GM18868 (cell line): ENCODE data around the gene LY86.
"Not testable (repeated sequence)": the region's sequence is repeated elsewhere in the genome, so short reads cannot be mapped to it uniquely, and the experiment has no call there.

Source experiments
- ATAC-seq: cut with Tn5 transposase; IDR thresholded peaks from one replicate; pipeline ENCODE4 v1.9.1; 2021; ENCODE audit warnings: mild to moderate bottlenecking, moderate library complexity; ENCODE audit not compliant: unreplicated experiment

The LY86 gene

DNA sequence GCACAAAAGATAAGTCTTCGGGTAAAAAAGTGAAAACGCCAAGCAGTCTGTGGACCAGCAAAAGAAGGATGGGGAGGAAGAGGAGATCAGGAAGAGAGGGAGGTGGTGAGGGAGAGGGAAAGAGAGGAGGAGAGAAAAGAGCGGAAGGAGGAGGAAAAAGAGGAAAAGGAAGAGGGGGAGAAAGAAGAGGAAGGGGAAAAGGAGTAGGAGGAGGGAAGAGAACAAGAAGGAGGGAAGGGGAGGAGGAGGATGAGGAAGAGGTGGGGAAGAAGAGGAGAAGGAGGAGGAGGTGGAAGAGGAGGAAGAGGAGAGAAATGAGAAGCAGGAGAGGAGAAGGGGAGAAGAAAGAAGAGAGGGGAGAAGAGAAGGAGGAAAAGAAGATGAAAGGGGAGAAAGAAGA, 6.5 kb downstream of the LY86 start:
- no peak for ATAC-seq

DNA sequence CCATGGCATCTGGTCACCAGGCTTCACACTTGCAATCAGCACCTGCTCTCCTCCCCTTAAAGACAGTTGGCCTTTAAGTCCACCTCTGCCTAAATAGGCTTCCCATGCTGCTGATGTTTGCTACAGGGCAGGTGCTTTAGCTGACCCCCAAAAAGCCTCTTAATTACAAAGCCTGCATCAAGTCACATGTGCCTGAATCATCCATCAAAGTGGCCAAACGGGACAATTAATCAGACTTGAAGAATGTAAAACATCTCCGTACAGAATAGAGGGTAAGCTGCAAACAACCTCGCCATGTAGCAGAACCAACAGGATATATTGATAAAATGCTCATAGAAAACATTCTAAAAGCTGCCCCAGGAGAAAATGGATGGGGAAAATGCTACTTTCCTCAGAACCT, 7.4 kb downstream of the LY86 start:
- no peak for ATAC-seq

DNA sequence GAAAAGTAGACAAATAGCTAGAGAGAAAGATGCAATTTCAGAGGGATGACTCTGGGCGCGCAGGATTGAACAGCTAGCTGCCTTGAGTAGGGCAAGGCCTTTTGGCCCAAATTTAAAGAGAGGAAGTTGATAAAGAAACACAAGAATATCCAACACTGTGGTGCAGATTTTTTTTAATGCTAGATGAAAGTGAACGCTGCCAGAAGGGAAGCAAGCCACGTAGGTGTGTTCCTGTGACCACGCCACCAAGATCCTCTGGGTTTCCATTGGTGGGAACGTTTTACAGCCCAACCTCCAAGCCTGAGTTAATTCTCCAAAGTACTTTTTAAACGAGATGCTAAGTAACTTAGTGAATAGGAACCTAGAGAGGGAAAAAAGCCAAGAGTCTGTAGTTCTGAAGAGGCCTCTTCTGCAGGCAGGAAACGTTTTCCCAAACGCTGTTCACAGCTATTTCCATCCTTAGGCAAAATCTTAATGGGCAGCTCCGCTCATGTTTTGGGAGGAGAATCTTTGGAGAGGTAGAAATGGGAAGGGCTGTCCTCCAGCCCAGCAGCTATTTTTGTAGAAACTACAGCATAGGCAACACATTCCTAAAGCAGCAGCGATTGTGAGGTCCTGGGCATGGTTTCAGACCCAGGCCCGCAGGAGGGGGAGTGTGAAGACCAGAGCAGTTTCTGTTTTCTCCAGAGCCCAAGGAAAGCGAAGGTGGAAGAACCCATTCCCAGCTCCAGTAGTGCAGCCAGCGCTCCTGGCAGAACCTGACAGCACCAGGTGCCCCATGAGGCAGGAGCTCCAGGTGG, 8.2 kb downstream of the LY86 start:
- ATAC-seq = no peak

DNA sequence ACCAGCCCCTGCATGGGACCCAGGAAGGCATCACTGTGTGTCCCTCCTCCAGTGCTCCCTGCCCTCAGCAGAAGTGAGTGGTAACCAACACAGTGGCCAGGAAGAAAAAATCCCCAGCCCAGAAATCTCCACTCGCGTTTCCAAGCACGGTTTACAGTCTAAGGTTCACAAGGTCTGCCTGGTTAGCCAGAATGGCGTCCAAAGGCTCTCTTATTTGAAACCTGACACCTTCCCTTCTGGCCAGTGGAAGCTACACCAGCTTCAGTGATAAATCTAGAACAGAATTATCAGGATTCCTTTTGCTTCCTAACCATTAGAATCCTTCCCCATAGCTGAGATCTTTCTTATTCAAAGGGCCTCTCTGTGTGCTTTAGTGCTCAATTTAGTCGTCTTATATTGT, 9.2 kb downstream of the LY86 start:
- ATAC-seq = no peak

DNA sequence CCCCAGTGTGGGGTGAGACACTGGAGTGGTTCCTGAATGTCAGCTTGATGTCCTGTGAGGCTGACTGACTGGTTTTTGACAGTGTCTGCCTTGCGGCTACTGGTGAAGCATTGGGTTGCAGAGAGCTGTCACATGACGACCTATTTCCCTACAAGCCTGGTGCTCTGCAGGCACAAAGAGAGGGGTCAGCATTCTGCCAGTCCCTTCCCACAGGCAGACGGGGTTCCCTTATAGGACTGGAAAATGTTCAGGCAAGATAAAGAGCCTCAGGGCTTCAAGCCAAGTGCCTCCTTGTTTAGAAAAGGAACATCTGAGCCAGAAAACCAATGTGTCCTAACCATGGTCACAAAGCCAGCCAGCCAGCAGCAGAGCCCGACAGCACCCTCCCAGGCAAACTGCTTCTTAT, 11.0 kb downstream of the LY86 start:
- ATAC-seq = no peak

DNA sequence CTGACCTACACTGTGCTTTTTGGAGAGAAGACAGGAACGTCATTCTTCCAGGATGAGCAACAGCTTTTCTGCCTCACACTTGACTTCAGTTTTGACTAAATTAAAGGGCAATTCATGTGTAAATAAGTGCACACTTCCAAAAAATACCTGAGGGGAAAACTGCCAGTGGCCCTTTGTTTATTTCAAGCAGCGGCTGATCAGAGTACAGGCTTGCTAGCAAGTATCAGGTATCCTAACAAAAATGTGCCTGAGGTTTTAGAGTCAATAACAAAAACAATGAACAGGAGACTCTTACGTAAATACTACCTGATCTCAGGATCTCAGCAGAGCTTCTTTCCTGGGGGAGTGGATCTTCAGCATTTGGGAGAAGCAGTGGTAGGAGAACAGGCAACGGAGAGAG, 12.4 kb downstream of the LY86 start:
- no peak for ATAC-seq

DNA sequence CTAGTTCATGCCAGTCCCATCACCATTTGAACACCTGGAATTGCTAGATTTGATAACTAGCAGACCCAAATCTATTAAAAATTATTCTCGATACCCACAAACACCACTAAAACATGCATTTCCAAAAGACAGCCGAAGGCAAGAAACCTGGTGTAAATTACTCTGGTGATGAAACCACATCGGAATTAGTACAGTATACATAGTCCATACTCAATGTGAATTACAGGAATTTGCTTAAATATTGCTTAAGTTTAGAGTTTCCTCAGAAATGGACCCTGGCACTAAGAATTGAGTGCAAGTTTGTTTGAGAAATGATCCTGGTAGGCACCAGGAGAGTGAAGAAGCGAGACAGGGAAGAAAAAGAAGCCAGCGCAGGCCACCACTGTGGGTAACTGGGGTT, 13.7 kb downstream of the LY86 start:
- ATAC-seq = no peak

DNA sequence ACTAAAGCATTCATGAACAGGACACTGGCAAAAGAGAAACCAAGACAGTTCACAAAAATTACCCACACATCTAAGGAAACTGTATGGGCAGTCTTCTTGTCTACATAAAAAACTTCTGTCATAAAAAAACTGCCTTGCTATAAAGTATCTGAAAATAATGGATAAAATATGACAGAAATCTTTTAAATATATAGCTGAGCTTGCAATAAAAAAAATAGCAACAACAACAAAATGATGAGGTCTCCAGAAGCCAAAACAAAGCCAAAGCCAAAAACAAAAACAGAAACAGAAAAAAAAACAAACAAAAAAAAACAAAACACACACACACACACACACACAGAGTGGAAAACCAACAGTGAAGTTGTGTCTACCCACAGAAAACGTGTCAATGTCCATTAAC, 14.8 kb downstream of the LY86 start:
- ATAC-seq = no peak

DNA sequence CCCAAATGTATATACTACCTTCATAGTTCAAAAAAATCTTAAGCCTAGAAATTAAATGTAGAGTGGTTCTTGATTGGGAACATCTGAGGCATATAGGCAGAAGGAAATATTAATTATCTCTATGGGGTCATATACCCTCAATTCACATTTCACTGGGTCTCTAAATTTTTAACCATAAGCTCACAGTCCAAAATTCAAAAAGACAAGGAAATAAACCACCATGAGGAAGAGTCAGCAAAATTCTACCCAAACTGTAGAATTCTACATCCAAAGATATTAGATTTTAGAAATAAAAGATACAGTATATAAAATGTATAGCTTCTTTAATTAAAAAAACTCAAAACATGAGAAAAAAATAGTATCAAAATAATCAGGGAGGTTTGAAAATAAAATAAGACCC, 15.5 kb downstream of the LY86 start:
- ATAC-seq = no peak

DNA sequence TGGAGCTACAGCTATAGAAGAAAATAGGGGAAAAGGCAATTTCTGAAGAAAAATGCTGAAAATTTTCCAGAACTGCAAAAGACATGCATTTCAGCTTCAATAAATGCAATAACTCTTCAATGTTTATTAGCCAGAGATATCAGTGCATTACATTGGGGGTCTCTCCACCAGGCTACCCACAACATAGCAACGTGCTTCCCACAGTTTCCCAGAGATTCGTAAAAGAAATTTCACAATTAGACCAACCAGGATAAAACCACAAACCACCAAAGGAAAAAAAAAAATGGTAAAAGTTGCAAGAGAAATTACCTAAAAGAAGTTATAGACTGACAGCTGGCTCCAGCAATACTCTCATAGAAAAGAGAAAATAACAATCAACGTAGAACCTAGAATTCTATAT, 16.0 kb downstream of the LY86 start:
- ATAC-seq = no peak

DNA sequence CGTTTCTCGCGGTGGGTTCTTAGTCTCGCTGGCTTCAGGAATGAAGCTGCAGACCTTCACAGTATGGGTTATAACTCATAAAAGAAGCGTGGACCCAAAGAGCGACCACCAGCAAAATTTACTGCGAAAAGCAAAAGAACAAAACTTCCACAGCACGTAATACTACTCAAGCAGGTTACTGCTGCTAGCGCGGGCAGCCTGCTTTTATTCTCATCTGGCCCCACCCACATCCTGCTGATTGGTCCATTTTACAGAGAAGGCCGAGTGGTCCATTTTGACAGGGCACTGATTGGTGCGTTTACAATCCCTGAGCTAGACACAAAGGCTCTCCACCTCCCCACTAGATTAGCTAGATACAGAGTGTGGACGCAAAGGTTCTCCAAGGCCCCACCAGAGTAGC, 17.4 kb downstream of the LY86 start:
- ATAC-seq = no peak

DNA sequence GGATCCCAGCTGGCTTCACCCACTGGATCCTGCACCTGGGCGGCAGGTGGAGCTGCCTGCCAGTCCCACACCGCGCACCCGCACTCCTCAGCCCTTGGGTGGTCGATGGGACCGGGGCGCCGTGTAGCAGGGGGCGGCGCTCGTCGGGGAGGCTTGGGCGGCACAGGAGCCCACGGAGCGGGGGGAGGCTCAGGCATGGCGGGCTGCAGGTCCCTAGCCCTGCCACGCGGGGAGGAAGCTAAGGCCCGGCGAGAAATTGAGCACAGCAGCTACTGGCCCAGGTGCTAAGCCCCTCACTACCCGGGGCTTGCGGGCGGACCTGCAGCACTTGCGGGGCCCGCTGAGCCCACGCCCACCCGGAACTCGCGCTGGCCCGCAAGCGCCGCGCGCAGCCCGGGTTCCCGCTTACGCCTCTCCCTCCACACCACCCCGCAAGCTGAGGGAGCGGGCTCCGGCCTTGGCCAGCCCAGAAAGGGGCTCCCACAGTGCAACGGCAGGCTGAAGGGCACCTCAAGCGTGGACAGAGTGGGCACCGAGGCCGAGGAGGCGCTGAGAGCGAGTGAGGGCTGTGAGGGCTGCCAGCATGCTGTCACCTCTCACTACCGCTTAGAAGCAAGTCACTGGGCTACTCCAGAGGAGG, 18.0 kb downstream of the LY86 start:
- not testable (repeated sequence) for ATAC-seq

DNA sequence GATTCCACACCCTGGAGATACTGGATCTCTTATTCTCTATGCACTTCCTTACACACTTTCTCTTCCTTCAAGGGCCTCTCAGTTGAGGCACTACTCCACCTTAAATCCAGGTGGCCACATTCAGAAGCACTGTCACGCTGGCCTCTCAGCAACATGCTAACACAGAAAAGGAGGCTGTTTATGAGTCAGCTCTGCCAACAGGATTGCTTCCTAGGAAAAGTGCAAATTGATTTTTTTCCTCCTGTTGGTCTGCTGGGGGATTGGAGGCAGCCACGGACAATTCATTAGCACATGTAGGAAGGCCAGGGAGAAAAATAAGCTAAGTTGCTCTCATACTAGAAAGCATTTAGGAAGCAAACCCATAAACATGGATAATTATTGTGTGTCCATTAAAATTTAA, 20.9 kb downstream of the LY86 start:
- no peak for ATAC-seq

DNA sequence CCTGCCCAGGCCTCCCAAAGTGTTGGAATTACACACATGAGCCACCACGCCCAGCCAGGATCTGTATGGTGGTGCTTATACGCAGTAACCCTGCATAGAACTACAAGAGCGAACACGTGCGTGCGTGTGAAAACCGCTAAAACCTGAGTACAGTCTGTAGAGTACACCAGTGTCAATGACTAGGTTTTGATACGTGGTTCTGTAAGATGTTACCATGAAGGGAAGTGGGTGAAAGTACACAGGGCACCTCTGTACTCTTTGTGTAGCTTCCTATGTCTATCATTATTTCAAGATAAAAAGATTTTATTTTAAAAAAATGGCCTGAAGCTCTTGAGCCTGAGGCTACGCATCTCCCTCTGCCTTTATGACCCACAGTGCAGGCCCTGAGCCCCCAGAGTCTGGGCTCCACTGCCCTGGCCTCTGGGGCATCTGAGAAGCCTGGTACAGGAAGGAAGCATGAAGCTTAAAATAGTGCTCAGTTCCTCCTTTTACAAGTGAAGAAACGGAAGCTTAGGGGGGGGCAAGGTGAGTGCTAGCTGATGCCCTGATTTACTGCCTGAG, 21.6 kb downstream of the LY86 start:
- peak; percentile 94 for ATAC-seq

DNA sequence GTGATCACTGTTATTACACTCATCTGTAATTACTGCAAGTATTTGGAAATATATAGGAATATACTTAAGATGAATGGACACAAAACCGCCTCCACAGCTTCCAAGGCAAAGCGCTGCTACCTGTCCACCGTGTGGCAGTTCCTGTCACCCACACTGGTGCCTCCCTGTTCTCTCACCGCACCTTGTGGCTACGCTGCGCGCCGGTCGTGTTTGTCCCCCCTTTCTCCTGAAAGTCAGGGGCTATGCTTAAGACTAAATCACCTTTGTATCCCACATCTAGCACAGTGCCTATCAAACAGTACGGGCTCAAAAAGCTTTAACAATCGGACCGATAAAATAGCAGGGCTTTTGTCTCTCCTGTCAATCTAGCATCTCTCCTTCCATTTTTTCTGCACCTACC, 23.0 kb downstream of the LY86 start:
- ATAC-seq = no peak

DNA sequence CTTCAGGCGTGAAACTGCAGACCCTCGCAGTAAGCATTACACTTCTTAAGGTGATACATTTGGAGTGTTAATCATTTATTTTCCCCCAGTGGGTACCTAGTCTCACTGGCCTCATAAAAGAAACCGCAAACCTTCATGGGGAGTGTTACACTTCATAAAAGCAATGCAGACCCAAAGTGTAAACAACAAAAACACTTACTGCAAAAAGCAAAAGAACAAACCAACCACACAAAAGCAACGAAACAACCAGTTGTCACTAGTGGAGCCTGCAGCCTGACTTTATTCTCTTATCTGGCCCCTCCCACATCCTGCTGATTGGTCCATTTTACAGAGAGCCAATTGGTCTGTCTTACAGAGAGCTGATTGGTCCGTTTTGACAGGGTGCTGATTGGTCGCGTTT, 23.8 kb downstream of the LY86 start:
- no peak for ATAC-seq

DNA sequence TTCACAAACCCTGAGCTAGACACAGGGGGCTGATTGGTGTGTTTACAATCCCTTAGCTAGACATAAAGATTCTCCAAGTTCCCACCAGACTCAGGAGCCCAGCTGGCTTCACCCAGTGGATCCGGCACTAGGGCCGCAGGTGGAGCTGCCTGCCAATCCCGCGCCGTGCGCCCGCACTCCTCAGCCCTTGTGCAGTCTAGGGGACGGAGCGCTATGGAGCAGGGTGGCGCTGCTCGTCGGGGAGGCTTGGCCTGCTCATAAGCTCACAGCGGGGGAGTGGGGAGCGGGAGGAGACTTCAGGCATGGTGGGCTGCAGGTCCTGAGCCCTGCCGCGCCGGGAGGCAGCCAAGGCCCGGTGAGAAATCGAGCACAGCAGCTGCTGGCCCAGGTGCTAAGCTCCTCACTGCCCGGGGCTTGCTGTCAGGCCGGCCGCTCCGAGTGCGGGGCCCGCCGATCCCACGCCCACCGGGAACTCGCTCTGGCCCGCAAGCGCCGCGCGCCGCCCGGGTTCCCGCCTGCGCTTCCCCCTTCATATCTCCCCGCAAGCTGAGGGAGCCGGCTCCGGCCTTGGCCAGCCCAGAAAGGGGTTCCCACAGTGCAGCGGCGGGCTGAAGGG, 24.7 kb downstream of the LY86 start:
- not testable (repeated sequence) for ATAC-seq

DNA sequence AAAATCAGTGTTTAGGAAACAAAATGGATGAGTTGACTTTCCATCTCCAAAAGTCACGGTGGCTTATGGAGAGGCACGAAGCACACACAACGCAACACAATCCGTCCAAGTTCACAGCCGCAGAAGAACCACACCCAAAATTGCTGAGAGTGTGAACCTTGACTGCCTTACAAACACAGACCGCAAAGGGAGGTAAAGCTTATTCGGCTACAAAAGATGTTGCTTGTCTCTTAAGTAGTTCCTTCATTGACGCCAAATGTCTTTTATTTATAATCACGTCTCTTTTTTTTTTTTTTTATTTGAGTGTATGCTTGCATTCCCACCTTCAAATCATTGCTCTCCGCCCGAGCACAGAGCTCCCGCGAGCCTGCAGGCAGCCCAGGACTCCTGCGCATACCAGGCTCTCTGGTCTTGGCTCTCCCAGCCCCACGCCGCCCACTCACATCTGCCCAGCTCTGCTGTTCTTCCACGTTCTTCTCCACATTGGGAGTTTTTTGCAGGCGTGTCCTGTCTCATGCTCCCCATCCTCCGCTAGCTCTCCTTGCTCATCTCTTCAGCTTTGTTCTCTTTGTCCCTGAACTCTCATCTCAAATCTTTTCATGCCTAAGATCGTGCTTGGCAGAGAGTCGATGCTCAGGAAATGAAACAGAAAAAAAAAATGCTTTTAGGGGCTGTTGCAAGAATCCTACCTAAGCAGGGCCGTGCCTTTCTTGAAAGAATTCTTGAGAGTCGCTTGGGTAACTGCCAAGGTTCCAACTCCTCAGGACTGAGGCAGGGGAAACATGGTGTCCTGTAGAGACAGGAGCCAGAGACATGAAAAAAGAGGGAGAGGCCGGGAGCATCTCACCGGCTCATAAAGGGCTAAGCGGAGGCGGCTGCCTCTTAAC, 25.8 kb downstream of the LY86 start:
- ATAC-seq = no peak

DNA sequence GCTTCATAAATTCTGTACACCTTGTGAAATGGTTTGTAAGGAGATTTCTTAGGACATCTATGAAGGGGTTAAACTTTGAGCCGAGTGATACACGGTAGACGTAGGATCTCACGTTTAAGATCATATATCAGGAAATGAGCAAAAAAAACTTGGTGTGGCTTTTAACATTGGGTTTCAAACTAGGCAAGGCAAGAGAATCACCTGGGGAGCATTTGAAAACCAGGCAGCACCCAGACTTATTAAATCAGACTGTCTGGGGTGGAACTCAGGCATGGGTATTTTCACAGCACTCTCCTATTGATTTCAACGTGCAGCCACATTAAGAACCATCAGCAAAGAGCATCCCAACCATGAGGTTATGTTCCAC, 26.4 kb downstream of the LY86 start:
- ATAC-seq = no peak

DNA sequence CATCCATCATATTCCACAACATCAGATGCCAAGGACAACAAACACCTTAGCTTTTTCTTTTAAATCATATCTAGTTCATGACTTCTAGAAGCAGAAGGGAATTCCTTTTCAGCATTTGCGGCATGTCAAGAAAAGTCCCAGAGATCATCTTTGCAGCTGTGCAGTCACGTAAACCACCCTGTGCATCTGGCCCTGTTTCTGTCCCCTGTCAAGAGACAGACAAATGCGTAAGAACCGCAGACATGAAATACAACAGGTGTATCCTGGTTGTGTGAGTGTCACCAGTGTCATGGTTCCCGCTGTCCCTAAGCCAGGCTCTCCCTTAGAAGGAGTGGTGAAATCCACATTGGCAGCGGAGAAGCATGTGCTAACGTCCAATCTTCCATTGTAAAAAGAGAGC, 28.1 kb downstream of the LY86 start:
- ATAC-seq = peak; percentile 76
